Measurements from ENCODE around the gene MED15. TPM values are rescaled to one million over a fixed set of nuclear protein-coding genes. Genes with fewer than 3 reads are reported as not detected.

Gene MED15
- total and polyA plus RNA-seq, 2 experiments from 2014 or later = 29.2 to 43.5 TPM

GRCh38 chr22:20464912-20465758 lies 42.3 kb upstream of the MED15 start:
- Histone ChIP-seq H3K27ac (ENCODE audit: low read depth) (no peak overlapping the region), H3K4me3 (no peak overlapping the region), H3K4me1 (ENCODE audit: insufficient read depth) (peaks cover 3% of the 10 kb centered on the region; the same call in 1 of the 2 replicates), H2AFZ (no peak overlapping the region), H3K36me3 (ENCODE audit: insufficient read depth) (no peaks in the 10 kb centered on the region), H3F3A (replicated peaks; ENCODE audit: low read depth) (no peaks in the 10 kb centered on the region), H3K4me2 (no peak overlapping the region), H3K79me2 (replicated peaks; ENCODE audit: insufficient read depth) (no peaks in the 10 kb centered on the region), H3K9me2 (ENCODE audit: insufficient read depth) (no peaks in the 10 kb centered on the region), H3K27me3 (ENCODE audit: insufficient read depth) (no peaks in the 10 kb centered on the region), H4K20me1 (replicated peaks; ENCODE audit: insufficient read depth) (no peaks in the 10 kb centered on the region)
- H3K27me3 Mint-ChIP-seq (ENCODE audit: insufficient read depth, low read depth, poor library complexity) = peaks cover 4% of the 10 kb centered on the region
- no peak overlapping the region; the same call in 2 of the 3 replicates for H3K4me3 Mint-ChIP-seq
- no peak for ATAC-seq
- H3K36me3 Mint-ChIP-seq (ENCODE audit: low read depth) = no peaks in the 10 kb centered on the region; the same call in 2 of the 3 replicates
- TF ChIP-seq EZH2phosphoT487 (IDR thresholded peaks at IDR 0.05; ENCODE audit: unreplicated experiment) (no peak), ETS1 (IDR thresholded peaks at IDR 0.05) (no peak), EZH2 (IDR thresholded peaks at IDR 0.05; ENCODE audit: low read depth, unreplicated experiment) (no peak), JUNB (IDR thresholded peaks at IDR 0.05; ENCODE audit: unreplicated experiment) (no peak), ZNF114 (CRISPR knock-in tag; IDR thresholded peaks at IDR 0.05) (no peak), ZNF462 (CRISPR knock-in tag; IDR thresholded peaks at IDR 0.05) (no peak), NANOG (IDR thresholded peaks at IDR 0.05; ENCODE audit: borderline replicate concordance) (no peak), CREB1 (CRISPR knock-in tag; IDR thresholded peaks at IDR 0.05; ENCODE audit: low read depth) (no peak), STAT1 (IDR thresholded peaks at IDR 0.05; ENCODE audit: unreplicated experiment) (no peak), POLR2AphosphoS5 (IDR thresholded peaks at IDR 0.05; ENCODE audit: low read depth) (no peak), ZNF331 (CRISPR knock-in tag; IDR thresholded peaks at IDR 0.05; ENCODE audit: low read depth) (no peak), CTCF (conservative IDR thresholded peaks at IDR 0.05; ENCODE audit: low read depth in 2 of 2) (no peak)
- TF ChIP-seq, protein P1, sequence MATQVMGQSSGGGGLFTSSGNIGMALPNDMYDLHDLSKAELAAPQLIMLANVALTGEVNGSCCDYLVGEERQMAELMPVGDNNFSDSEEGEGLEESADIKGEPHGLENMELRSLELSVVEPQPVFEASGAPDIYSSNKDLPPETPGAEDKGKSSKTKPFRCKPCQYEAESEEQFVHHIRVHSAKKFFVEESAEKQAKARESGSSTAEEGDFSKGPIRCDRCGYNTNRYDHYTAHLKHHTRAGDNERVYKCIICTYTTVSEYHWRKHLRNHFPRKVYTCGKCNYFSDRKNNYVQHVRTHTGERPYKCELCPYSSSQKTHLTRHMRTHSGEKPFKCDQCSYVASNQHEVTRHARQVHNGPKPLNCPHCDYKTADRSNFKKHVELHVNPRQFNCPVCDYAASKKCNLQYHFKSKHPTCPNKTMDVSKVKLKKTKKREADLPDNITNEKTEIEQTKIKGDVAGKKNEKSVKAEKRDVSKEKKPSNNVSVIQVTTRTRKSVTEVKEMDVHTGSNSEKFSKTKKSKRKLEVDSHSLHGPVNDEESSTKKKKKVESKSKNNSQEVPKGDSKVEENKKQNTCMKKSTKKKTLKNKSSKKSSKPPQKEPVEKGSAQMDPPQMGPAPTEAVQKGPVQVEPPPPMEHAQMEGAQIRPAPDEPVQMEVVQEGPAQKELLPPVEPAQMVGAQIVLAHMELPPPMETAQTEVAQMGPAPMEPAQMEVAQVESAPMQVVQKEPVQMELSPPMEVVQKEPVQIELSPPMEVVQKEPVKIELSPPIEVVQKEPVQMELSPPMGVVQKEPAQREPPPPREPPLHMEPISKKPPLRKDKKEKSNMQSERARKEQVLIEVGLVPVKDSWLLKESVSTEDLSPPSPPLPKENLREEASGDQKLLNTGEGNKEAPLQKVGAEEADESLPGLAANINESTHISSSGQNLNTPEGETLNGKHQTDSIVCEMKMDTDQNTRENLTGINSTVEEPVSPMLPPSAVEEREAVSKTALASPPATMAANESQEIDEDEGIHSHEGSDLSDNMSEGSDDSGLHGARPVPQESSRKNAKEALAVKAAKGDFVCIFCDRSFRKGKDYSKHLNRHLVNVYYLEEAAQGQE (IDR thresholded peaks at IDR 0.05; ENCODE audit: unreplicated experiment) = no peak
- no peak for DNase-seq (ENCODE audit: low spot score)
- H3K9me3 Mint-ChIP-seq = no peaks in the 10 kb centered on the region; the same call in 2 of the 3 replicates
- H3K27ac Mint-ChIP-seq = no peak overlapping the region
- peaks cover 12% of the 10 kb centered on the region for H3K4me1 Mint-ChIP-seq
